SK-N-SH (cell line): ENCODE data around the gene SH3PXD2B.

Experiments used
- JUND ChIP-seq: IDR thresholded peaks from 2 replicates; pipeline ENCODE4 v1.4.0; 2012
- RFX5 ChIP-seq: IDR thresholded peaks from 2 replicates; pipeline ENCODE4 v1.6.1; 2012; ENCODE audit warnings: mild to moderate bottlenecking, improper control_type of control experiment, low read length

GRCh38 chr5:172365948-172366608 is 88.2 kb downstream of the SH3PXD2B start:
- TF ChIP-seq JUND, result no peak
- TF ChIP-seq RFX5, result no peak
